ENCODE results near the gene SLC1A2. TPM values are rescaled to one million over a fixed set of nuclear protein-coding genes. Genes with fewer than 3 reads are reported as not detected.

SLC1A2 gene
- total RNA-seq, 1 experiment from 2014 or later = not detected

DNA sequence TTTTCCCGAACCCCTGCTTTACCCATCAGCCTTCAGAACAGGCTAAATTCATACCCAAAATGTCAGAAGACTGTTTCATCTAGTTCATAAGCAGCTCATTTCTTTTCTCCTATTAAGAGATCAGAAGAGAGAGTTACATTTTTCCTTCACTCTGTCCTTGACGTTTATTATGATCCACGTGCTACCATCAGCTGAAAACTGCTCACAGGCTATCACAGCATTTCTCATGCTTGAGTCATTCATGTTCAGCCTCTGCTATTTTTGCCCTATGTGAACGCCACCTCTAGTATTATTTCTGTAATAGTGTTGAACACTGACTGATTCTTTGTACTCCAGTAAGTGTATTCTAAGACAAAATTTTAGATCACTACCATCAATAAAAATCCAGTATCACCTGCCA lies 51.9 kb downstream of the SLC1A2 start:
- POLR2A ChIA-PET = interaction anchor here (0.9 to 3.1 kb wide), 17 partner anchors 11 to 451 kb away, joined by 3 to 17 read pairs (median 5); partner anchors contain the start of gene PDHX
- Mint-ChIP-seq H3K9me3 (ENCODE audit: unreplicated experiment) (no peaks in the 10 kb centered on the region), H3K27ac (ENCODE audit: low read depth, unreplicated experiment) (peak overlapping the region; percentile 71), H3K4me3 (ENCODE audit: unreplicated experiment) (no peak overlapping the region), H3K27me3 (ENCODE audit: insufficient read depth, unreplicated experiment) (no peaks in the 10 kb centered on the region), H3K4me1 (ENCODE audit: insufficient read depth, unreplicated experiment) (peaks cover 47% of the 10 kb centered on the region), H3K36me3 (ENCODE audit: insufficient read depth, unreplicated experiment) (no peaks in the 10 kb centered on the region)
- CTCF ChIA-PET = interaction anchor here (0.6 to 1.8 kb wide), 15 partner anchors 9 to 899 kb away, joined by 3 to 8 read pairs (median 3); no protein-coding TSS in a partner anchor
- TF ChIP-seq, protein P1, sequence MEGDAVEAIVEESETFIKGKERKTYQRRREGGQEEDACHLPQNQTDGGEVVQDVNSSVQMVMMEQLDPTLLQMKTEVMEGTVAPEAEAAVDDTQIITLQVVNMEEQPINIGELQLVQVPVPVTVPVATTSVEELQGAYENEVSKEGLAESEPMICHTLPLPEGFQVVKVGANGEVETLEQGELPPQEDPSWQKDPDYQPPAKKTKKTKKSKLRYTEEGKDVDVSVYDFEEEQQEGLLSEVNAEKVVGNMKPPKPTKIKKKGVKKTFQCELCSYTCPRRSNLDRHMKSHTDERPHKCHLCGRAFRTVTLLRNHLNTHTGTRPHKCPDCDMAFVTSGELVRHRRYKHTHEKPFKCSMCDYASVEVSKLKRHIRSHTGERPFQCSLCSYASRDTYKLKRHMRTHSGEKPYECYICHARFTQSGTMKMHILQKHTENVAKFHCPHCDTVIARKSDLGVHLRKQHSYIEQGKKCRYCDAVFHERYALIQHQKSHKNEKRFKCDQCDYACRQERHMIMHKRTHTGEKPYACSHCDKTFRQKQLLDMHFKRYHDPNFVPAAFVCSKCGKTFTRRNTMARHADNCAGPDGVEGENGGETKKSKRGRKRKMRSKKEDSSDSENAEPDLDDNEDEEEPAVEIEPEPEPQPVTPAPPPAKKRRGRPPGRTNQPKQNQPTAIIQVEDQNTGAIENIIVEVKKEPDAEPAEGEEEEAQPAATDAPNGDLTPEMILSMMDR (IDR thresholded peaks at IDR 0.05; ENCODE audit: unreplicated experiment) = no peak
- intact Hi-C loops (cut with micrococcal nuclease) = loop anchor here (5.0 to 10.0 kb wide), 2 partner anchors 93 to 155 kb away; no protein-coding TSS in a partner anchor
- no TSS peak for BruUV-seq (replicated peaks)
- peak; percentile 69 for DNase-seq (ENCODE audit: unreplicated experiment)

DNA sequence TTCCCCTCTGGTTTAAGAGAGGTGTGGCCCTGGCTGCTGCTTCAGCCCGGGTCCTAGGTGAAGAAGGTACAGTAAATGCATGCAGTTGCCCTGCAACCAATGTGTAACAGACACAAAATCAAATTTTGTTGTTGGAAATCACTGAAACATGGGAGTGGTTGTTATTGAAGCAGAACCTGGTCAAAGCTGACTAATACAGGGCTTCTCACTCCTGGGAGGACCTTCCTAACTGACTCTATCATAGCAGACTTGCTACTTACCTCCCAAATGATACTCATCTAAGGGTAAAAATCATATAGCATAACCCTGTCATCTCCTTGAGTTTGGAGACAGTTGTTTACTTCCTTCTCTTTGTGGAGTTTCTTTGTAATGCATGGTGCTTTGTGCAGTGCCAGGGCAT lies 52.6 kb downstream of the SLC1A2 start:
- H3K27me3 Mint-ChIP-seq (ENCODE audit: insufficient read depth, unreplicated experiment) = no peaks in the 10 kb centered on the region
- H3K36me3 Mint-ChIP-seq (ENCODE audit: insufficient read depth, unreplicated experiment) = no peaks in the 10 kb centered on the region
- ChIA-PET CTCF (interaction anchor here (0.6 to 1.8 kb wide), 14 partner anchors 14 to 900 kb away, joined by 3 to 8 read pairs (median 3); no protein-coding TSS in a partner anchor), POLR2A (interaction anchor here (0.9 to 3.1 kb wide), 14 partner anchors 14 to 450 kb away, joined by 3 to 17 read pairs (median 6); partner anchors contain the start of gene PDHX)
- H3K4me1 Mint-ChIP-seq (ENCODE audit: insufficient read depth, unreplicated experiment) = peaks cover 47% of the 10 kb centered on the region
- no peaks in the 10 kb centered on the region for H3K9me3 Mint-ChIP-seq (ENCODE audit: unreplicated experiment)
- no TSS peak for BruUV-seq (replicated peaks)
- no peak overlapping the region for H3K4me3 Mint-ChIP-seq (ENCODE audit: unreplicated experiment)
- TF ChIP-seq, protein P1 (IDR thresholded peaks at IDR 0.05; ENCODE audit: unreplicated experiment) = no peak
- no peak for DNase-seq (ENCODE audit: unreplicated experiment)
- no peak overlapping the region for H3K27ac Mint-ChIP-seq (ENCODE audit: low read depth, unreplicated experiment)
- intact Hi-C loops (cut with micrococcal nuclease) = loop anchor here (5.0 to 10.0 kb wide), 2 partner anchors 92 to 154 kb away; no protein-coding TSS in a partner anchor

DNA sequence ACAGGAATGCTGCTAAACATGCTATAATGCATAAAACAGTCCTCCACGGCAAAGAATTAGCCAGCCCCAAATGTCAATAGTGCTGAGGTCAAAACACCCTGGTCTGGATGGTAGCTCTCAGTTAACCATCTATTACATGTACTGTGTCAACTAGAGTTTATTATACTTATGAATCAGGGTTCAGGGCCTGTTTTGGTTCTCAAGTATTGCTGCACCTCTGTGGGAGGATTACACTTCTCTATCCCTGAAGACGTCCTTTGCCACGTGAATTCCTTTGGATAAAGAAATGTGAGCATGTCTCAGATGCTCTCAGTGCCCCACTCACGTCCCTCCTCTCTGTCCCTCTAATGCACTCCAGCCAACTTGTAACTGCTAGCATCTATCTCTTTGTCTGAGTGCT lies 53.4 kb downstream of the SLC1A2 start:
- POLR2A ChIA-PET = interaction anchor here (1.9 to 6.1 kb wide), 2 partner anchors 14 to 90 kb away, joined by 9 to 78 read pairs; no protein-coding TSS in a partner anchor
- intact Hi-C loops (cut with micrococcal nuclease) = loop anchor here (5.0 to 10.0 kb wide), 2 partner anchors 91 to 154 kb away; no protein-coding TSS in a partner anchor
- H3K9me3 Mint-ChIP-seq (ENCODE audit: unreplicated experiment) = no peaks in the 10 kb centered on the region
- TF ChIP-seq, protein P1 (IDR thresholded peaks at IDR 0.05; ENCODE audit: unreplicated experiment) = no peak
- H3K27me3 Mint-ChIP-seq (ENCODE audit: insufficient read depth, unreplicated experiment) = no peaks in the 10 kb centered on the region
- no peak for DNase-seq (ENCODE audit: unreplicated experiment)
- H3K27ac Mint-ChIP-seq (ENCODE audit: low read depth, unreplicated experiment) = no peak overlapping the region
- CTCF ChIA-PET = interaction anchor here (1.3 kb wide), 1 partner anchor 90 kb away, joined by 3 read pairs; no protein-coding TSS in a partner anchor
- H3K4me3 Mint-ChIP-seq (ENCODE audit: unreplicated experiment) = no peak overlapping the region
- peaks cover 47% of the 10 kb centered on the region for H3K4me1 Mint-ChIP-seq (ENCODE audit: insufficient read depth, unreplicated experiment)
- BruUV-seq (replicated peaks) = no TSS peak
- H3K36me3 Mint-ChIP-seq (ENCODE audit: insufficient read depth, unreplicated experiment) = no peaks in the 10 kb centered on the region

DNA sequence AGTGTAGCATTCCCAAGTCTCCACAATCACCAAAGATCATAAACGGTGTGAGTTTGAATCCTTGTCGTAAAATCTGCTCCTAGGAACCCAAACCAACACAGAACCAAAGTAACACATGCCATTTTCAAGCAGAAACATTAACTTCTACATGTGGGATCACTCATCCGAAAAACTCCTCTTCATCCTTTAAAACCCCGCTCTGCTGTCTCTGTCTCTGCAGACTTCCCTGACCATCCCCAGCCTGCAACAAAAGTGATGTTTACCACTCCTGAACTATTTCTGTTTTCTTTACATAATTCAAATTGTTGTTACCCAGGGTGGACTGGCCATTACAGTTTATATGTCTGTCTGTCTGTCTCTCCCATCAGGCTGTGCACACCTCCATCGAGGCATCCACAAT lies 54.0 kb downstream of the SLC1A2 start:
- no peaks in the 10 kb centered on the region for H3K27me3 Mint-ChIP-seq (ENCODE audit: insufficient read depth, unreplicated experiment)
- H3K4me1 Mint-ChIP-seq (ENCODE audit: insufficient read depth, unreplicated experiment) = peaks cover 47% of the 10 kb centered on the region
- intact Hi-C loops (cut with micrococcal nuclease) = loop anchor here (5.0 to 10.0 kb wide), 2 partner anchors 91 to 153 kb away; no protein-coding TSS in a partner anchor
- ChIA-PET CTCF (interaction anchor here (1.3 kb wide), 2 partner anchors 90 to 202 kb away, joined by 3 read pairs; no protein-coding TSS in a partner anchor), POLR2A (interaction anchor here (1.6 to 6.1 kb wide), 6 partner anchors 14 to 61 kb away, joined by 5 to 78 read pairs (median 13); no protein-coding TSS in a partner anchor)
- H3K4me3 Mint-ChIP-seq (ENCODE audit: unreplicated experiment) = no peak overlapping the region
- no TSS peak for BruUV-seq (replicated peaks)
- peak overlapping the region; percentile 54 for H3K27ac Mint-ChIP-seq (ENCODE audit: low read depth, unreplicated experiment)
- H3K36me3 Mint-ChIP-seq (ENCODE audit: insufficient read depth, unreplicated experiment) = no peaks in the 10 kb centered on the region
- no peaks in the 10 kb centered on the region for H3K9me3 Mint-ChIP-seq (ENCODE audit: unreplicated experiment)
- TF ChIP-seq, protein P1 (IDR thresholded peaks at IDR 0.05; ENCODE audit: unreplicated experiment) = no peak
- DNase-seq (ENCODE audit: unreplicated experiment) = no peak
